LNCaP clone FGC (cell line): ENCODE measurements around the gene COL6A3.

Source experiments
- DNase-seq: peaks from one replicate; pipeline ENCODE4 v3.0.0-alpha.2; 2011; ENCODE audit warnings: low read depth
- H3K4me3 ChIP-seq: 2 replicates; pipeline ENCODE4 v1.5.1; 2011; ENCODE audit warnings: mild to moderate bottlenecking, low read depth, low read length, control low read depth
- CTCF ChIP-seq: IDR thresholded peaks from 2 replicates; pipeline ENCODE4 v1.5.1; 2012; ENCODE audit warnings: mild to moderate bottlenecking; ENCODE audit not compliant: control insufficient read depth, insufficient read depth; ENCODE audit errors: extremely low read depth

The COL6A3 gene

DNA sequence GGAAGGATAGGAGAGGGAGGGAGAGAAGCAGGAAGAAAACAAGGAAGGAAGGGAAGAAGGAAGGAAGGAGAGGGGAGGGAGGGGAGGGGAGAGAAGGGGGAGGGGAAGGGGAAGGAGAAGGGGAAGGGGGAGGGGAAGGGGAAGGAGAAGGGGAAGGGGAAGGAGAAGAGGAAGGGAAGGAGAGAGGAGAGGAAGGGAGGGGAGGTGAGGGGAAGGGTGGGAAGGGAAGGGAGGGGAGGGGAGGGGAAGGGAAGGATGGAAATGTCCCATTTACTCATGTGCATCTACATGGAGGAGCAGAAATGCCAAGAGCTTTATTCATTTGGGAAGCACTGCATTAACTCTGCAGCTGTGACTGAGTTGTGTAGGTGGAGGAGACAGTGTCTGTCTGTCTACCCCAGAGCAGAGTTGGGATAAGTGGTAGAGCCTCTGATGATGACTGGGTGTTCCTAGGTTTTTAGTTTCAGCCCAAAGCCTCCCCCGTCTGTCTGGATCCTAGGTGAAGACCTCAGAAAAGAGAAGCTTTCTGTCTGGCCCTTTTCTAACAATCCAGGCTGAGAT, 131.3 kb downstream of the COL6A3 start:
- no peak for DNase-seq
- TF ChIP-seq CTCF: no peak
- no peak overlapping the region for H3K4me3 ChIP-seq

DNA sequence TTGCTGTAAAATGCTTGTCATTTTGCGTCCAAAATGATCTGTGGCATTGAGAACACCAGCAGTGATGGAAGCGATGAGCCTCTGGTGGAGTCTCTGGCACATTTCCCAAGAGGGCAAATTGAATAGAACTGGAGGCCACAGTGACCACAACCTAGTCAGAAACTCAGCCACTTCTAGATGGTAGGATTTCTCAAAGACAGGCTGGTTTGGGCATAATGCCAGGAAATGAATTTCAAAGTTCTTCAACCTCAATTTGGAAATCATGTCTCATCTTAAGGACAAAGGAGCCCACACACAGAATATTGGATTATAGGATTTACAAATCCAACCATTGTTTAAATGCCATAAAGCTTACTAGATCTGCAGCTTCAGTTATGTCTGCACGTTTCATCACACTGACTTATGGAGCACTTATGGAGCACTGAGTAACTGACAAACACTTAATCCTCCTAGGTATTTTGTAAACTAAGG, 132.1 kb downstream of the COL6A3 start:
- DNase-seq: no peak
- no peak overlapping the region for H3K4me3 ChIP-seq
- TF ChIP-seq CTCF: no peak

GRCh38 chr2:237280939-237281338, 133.0 kb downstream of the COL6A3 start:
- DNase-seq: no peak
- TF ChIP-seq CTCF: no peak
- H3K4me3 ChIP-seq: no peak overlapping the region

DNA sequence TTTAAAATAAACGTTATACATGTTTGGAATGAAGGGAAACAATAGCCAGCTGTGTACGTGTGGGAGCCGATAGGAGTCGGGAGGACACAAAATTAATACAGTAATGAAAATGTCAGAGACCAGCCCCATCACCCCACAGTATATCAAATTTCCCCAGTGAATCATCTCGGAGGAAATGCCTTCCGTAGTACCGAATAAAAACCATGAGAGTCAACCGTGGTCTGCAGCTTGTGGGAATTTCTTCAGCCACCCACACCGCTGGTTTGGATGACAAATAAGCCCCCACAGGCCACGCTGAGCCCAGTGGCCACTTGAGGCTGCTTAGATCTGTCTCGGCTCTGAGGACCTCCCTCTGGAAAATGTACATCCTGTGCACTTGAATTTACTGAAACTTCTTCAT, 133.7 kb downstream of the COL6A3 start:
- no peak for DNase-seq
- no peak overlapping the region for H3K4me3 ChIP-seq
- TF ChIP-seq CTCF: no peak

GRCh38 chr2:237279012-237279768, 134.8 kb downstream of the COL6A3 start:
- DNase-seq: no peak
- TF ChIP-seq CTCF: no peak
- H3K4me3 ChIP-seq: no peak overlapping the region

GRCh38 chr2:237278568-237278967, 135.4 kb downstream of the COL6A3 start:
- TF ChIP-seq CTCF: no peak
- H3K4me3 ChIP-seq: no peak overlapping the region
- no peak for DNase-seq
